IPS DF 19.7 (cell line): ENCODE data around the gene MGLL.
"Not testable (repeated sequence)": the region's sequence is repeated elsewhere in the genome, so short reads cannot be mapped to it uniquely, and the experiment has no call there.

Experiments used
- DNase-seq: peaks from one replicate; pipeline ENCODE4 v3.0.0-alpha.2; 2013; ENCODE audit warnings: low read depth, low spot score

MGLL gene

GRCh38 chr3:127709320-127710060 lies 112.8 kb downstream of the MGLL start:
- no peak for DNase-seq

DNA sequence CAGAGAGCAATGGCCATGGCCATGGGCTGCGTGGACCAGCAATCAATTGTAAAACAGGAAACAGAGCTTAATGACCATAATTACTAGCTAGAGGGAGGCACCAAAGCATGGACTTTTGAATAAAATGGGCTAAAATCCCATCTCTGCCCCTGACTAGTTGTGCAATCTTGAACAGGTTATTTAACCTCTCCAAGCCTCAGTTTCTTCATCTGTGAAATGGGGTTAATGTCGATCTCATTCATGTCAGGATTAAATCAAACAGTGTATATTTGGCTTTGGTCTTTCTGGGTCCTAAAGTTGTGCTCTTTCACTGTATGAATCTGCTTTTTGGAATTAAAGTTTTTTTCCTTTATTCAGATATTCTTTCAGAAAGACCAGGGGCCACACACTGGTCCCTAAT lies 113.5 kb downstream of the MGLL start:
- DNase-seq, result no peak

- DNase-seq, result no peak
Observed at GRCh38 chr3:127707851-127708411, 114.4 kb downstream of the MGLL start.

DNA sequence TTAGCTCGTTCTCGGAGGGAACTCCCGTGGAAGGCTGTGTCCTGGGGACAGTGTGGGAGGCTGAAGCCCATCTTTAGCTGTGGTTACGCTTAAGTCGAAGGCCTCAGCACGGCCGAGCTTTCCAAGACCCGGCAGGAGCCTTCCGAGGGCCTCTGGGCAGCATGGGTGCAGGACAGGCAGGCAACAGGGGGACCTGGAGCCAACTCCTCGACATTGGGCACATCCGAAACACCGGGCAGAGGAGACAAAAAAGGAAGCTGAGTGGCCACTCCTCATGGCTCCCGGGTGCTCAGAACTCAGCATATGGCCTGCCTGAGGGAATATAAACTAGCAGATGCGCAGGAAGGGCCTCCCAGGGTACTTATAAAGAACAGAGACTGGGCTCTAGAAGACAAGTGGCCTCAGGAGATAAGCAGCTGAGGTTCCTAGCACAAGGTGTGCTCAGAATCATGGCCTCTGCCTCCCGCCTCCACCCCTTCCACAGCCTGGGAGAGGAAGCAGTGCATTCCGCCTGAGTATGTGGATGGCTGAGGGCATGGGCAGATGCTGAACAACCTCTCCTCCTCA lies 115.4 kb downstream of the MGLL start:
- DNase-seq, result no peak

GRCh38 chr3:127706312-127706711 lies 116.0 kb downstream of the MGLL start:
- DNase-seq, result no peak

- DNase-seq, result not testable (repeated sequence)
Observed at GRCh38 chr3:127704840-127705239, 117.5 kb downstream of the MGLL start.

GRCh38 chr3:127702151-127702578 lies 120.2 kb downstream of the MGLL start:
- no peak for DNase-seq

DNA sequence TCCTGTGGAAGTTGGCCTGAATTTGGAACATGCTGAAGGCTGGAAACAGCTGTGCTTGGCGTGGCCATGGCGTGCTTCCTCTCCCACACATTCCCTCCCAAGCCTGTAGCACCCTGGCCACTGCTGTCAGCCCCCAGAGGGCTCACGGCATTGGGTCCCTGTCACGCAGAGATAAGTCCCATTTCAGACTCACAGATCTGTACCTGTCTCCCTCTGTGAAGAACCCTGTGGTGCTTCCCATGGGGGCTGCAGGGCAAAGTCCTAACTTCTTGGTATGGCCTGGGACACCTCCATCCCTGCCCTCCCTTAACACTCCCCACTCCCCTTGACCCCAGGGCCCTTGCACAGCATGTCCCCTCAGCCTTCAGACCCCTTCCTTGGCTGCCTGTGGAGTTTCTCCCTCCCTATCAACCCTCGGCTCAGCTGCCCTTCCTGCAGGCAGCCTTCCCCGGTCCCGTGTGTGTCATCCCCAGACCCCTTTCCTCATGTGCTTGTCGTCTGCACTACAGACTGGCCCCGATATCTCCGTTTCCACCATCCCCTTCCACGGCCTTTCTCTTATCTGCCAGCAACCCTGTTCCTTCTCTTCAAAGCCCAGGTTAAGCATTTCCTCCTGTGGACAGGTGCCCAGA lies 120.9 kb downstream of the MGLL start:
- DNase-seq, result no peak

GRCh38 chr3:127700406-127700805 lies 121.9 kb downstream of the MGLL start:
- DNase-seq, result no peak

DNA sequence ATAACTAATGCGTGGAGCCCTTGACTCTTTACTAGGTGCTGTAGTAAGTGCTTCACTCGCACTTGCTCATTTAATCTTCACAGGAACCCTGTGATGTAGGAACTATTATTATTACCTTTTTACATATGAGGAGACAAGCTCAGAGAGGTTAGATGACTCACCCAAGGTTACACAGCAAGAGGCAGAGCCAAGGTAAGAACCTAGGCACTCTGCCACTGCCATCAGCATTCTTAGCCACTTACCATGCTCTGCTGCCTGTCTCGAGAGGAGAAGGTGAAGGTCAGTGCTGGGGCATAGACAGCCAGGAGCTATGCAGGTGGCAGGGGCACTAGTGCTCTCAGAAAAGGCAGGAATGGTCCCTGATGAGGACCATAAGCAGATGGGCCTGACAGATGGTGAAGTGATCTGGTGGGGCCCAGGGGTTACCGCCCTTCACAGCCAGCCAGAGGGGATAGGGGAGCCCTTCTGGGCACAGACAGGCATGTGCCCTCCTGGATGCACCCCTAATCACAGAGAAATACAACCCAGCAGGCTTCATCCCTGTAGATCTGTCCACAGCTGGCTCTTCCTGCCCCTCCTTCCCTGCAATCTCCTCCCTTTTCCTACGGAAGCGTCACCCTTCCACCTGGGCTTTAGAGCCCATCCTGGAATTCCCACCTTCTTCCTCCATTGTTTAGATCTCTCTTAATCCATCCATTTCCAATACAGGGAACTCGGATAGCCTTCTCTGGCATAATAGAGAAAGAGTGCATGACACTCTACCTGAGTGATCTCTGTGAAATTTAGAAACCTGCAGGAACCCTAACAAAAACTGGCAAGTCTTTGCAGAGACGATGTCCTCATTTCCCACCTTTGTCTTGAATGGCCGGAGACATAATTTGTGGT lies 122.7 kb downstream of the MGLL start:
- DNase-seq, result no peak

DNA sequence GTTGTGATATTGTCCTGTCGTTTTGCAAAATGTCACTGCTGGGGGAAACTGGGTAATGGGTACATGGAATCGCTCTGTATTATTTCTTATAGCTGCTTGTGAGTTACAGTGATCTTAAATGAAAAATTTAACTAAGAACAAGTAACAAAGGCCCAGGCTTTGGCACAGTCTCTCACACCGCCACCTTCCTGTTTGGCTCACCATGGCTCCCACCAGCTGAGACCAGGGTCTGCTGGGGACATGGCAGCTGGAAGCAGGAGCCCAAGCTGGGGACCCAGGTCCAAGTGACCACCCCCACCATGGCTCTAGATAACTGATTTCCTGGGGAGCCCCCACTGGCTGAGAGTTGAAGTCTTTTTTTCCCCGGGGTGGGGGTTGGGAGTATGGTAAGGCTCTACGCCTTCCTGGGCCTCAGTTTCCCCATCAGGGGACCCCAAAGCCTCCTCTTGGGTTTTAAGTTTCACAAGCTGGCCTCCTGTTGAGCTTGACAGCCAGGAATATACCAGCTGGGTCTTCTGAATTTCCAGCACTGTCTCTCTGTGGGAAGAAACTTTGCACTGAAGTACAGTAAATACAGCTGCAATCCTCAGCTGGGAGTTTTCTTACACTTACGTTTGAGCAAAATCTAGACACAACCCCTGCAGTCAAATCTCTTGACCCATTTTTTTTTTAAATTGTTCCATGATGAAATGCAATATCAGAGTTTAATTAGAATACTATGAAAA lies 123.5 kb downstream of the MGLL start:
- DNase-seq, result no peak

DNA sequence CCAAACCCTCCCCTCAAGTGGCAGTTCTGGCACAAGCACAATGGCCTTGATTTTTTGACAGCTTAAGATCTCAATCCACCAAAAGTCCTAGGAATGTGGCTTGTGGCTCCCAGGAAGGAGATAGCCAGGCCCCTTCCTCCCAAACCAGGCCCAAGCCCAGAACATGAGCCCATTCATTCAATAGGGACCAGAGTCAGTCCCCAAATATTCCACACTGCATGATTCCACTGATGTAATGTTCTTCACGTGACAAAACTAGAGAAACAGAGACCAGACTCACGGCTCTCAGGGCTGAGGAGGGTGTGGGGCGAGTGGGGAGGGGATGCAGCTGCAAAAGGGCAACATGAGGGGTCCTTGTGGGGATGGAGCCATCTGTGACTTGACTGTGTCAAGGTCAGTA lies 124.0 kb downstream of the MGLL start:
- DNase-seq, result no peak

DNA sequence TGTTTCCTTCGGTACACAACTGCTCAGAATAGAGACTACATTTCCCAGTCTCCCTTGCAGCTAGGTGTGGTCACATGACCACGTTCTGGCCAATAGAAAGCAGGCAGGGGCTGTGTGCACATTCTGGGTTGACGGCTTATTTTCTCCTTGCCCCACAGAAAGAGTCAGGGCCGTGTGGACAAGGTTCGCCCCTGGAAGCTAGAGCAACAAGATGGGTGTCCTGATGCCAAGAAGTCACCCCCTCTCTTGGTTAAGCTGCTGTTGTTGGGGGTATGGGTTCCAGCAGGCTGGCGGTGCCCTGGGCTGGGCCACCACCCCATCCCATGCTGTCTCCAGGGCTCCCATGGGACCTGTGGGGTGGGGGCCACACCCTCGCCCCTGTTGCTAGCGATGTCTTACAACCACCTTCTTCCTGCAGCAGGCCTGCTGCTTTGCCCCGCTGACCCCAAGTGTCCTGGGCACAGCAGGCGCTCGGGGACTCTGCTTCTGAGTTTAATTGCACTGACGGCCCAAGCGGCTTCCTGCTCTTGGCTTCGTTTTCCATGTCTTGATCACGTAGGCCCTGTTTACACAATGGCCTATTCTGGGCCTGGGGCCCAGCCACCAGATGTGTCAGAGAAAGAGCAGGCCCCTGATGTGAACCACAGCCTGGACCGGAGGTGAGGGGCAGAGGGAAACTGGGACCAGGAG lies 124.6 kb downstream of the MGLL start:
- no peak for DNase-seq

DNA sequence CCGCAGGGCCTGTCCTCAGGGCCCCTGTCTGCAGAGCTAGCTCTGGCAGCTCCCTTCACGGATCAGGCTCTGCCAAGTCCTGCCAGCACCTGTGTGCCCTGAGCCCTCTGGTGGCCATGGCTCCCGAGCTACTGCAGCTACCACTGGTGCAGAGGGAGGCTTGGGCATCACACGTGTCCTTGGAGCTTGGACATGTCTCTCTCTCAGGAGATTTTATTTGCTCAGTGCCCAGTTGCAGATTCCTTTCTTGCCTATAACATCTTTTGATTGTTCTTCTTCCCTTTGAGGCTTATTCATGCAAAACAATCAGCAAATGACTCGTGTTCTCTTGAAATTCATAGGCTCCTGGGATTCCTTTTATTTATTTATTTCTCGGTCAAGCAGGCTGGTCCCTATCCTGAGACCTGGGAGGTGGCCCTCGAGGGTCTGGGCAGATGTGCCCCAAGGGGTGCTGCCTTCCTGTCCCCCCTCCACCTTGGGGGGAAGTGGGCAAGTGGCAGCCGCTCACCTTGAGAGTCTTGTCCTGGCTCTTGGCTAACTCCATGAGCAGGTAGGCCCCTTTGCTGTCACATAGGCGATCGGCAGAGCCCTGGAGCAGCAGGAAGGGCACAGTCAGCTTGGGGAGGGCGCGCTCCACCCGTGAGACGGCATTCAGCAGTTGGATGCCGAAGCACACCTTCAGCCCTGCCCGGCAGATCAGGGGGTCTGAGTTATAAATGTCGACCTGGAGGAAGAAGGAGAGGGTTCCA lies 127.7 kb downstream of the MGLL start:
- no peak for DNase-seq

DNA sequence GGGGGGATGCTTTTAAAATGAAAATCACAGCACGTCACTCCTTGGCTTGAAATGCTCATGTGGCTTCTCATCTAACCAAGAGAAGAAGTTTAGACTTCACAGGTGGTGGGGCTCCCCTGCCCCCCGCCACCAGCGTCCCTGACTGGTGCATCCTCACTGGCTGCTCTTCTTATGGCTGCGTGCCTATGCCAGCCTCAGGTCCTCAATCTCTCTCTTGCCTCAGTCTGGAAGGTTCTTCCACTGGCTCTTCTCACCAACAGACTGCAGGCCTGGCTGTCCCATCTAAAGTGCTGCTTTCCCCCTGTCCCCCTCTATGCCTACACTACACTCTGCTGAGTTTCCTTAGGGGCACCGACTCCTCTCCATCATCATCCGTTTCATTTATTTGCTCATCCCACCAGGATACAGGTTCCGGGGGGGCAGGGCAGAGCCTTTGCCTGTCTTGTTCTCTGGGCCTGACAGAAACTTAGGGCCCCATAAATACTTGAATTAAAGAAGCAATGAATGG lies 128.9 kb downstream of the MGLL start:
- no peak for DNase-seq

DNA sequence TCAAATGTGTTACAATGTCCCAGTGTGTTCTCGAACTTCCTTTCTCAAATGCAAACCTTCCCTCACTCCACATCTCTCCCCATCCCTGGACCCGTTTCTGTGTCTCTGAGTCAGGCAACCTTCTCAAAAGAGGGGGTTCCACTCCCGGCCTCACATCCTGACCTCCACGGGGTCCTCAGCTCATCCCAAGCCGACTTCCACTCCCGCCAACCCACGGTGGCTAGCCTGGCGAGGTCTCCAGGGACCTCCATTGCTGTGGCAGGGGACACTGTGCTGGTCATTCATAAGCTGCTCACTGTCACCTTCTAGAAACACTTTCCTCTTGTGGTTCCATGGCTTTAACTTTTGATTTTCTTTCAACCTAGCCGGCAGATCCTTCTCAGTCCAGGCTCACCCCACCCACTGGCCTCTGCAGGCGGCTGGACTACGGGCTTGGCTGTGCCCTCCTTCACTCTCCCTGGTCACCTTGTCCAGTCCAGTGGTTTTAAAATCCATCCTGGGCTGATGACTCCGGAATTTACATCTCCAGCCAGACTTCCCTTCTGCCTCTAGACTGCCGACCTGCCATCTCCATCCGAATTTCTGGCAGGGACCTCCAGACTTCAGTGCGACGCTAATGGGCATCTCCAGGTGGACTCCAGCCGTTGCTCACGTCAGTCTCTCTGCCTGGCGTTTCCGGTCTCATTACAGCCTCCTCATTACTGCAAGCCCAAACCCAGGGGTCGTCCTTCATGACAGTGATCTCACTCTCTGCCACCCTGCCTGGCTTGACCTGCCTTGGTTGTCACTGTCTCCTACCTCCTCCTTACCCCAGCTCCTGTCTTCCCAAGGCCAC lies 129.6 kb downstream of the MGLL start:
- no peak for DNase-seq

DNA sequence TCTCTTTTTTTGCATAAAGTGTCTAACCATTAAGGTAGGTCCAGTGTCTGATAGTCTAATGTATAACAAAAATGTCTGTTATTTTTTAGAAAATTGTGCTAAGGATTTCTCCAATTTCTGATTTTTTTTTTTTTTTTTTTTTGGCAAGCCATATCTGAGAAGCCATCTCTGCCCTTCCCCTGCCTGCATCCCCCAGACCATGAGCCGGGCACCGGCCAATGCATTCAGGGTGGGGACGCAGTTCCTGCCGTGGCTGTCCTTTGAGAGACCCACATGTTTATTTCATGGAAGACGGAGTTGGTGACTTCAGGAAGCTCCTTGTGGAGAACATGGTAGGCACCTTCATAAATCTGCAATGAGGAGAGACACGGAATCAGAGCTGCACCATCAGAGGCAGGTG lies 130.3 kb downstream of the MGLL start:
- no peak for DNase-seq

DNA sequence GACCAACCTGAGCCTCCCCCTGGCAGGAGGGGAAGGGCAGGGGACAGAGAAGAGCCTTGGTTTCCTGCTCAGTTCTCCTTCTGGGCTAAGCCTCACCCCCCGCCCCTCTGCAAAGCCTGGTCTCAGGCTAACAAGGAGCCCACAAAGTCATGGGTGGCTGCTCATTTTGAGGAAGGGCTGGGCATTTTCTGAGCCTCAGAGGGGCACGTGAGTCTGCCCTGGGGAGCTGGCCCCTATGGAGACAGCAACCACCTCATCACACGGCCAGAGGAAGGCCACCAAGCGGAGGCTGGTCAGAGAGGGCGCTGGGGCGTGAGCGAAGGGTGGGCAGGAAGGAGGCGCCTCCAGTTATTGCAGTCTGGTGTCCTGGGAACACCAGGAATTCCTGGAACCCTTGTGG lies 130.8 kb downstream of the MGLL start:
- no peak for DNase-seq
